ENCODE results near the gene GINS3. TPM values are rescaled to one million over a fixed set of nuclear protein-coding genes. Genes with fewer than 3 reads are reported as not detected.

The GINS3 gene
- polyA plus RNA-seq, 4 donors = 1.3 to 6.7 (median 3.5) TPM

GRCh38 chr16:58451945-58452401, 59.7 kb downstream of the GINS3 start:
- Histone ChIP-seq H3K27me3 (ENCODE audit: control insufficient read depth in 3 of 3, insufficient read depth in 3 of 3, low read length in 3 of 3) (peaks cover 0 to 9% (median 0%) of the 10 kb centered on the region in 3 donors), H3K27ac (ENCODE audit: low read depth in 1 of 3, low read length in 2 of 3) (no peak overlapping the region), H3K4me1 (ENCODE audit: control insufficient read depth in 3 of 3, insufficient read depth in 2 of 3, low read depth in 1 of 3, low read length in 2 of 3) (no peaks in the 10 kb centered on the region), H3K36me3 (ENCODE audit: control insufficient read depth in 3 of 3, insufficient read depth in 2 of 3, low read depth in 1 of 3, low read length in 3 of 3) (no peaks in the 10 kb centered on the region), H3K9me3 (ENCODE audit: control insufficient read depth in 2 of 2, insufficient read depth in 1 of 2, low read depth in 1 of 2, low read length in 1 of 2) (no peaks in the 10 kb centered on the region), H3K4me3 (ENCODE audit: low read depth in 1 of 3, low read length in 3 of 3) (no peak overlapping the region)
- FAIRE-seq (no peak), DNase-seq (no peak)
- WGBS, 3 donors = 75 to 96% (median 82%) methylated on average over 1 of the region's 1 CpG

GRCh38 chr16:58452640-58453039, 60.4 kb downstream of the GINS3 start:
- FAIRE-seq = no peak
- no peak for DNase-seq
- H3K36me3 ChIP-seq (ENCODE audit: control insufficient read depth in 3 of 3, insufficient read depth in 2 of 3, low read depth in 1 of 3, low read length in 3 of 3) = no peaks in the 10 kb centered on the region
- no peaks in the 10 kb centered on the region for H3K9me3 ChIP-seq (ENCODE audit: control insufficient read depth in 2 of 2, insufficient read depth in 1 of 2, low read depth in 1 of 2, low read length in 1 of 2)
- H3K27me3 ChIP-seq (ENCODE audit: control insufficient read depth in 3 of 3, insufficient read depth in 3 of 3, low read length in 3 of 3) = peaks cover 0 to 9% (median 0%) of the 10 kb centered on the region in 3 donors
- no peaks in the 10 kb centered on the region for H3K4me1 ChIP-seq (ENCODE audit: control insufficient read depth in 3 of 3, insufficient read depth in 2 of 3, low read depth in 1 of 3, low read length in 2 of 3)
- 83 to 91% (median 83%) methylated on average over 3 of the region's 3 CpGs for WGBS, 3 donors
- H3K4me3 ChIP-seq (ENCODE audit: low read depth in 1 of 3, low read length in 3 of 3) = no peak overlapping the region
- no peak overlapping the region for H3K27ac ChIP-seq (ENCODE audit: low read depth in 1 of 3, low read length in 2 of 3)

- H3K27me3 ChIP-seq (ENCODE audit: control insufficient read depth in 3 of 3, insufficient read depth in 3 of 3, low read length in 3 of 3) = peaks cover 0 to 9% (median 0%) of the 10 kb centered on the region in 3 donors
- no peaks in the 10 kb centered on the region for H3K9me3 ChIP-seq (ENCODE audit: control insufficient read depth in 2 of 2, insufficient read depth in 1 of 2, low read depth in 1 of 2, low read length in 1 of 2)
- no peak for DNase-seq
- H3K27ac ChIP-seq (ENCODE audit: low read depth in 1 of 3, low read length in 2 of 3) = no peak overlapping the region
- no peak for FAIRE-seq
- 75 to 87% (median 84%) methylated on average over 2 of the region's 2 CpGs for WGBS, 3 donors
- no peaks in the 10 kb centered on the region for H3K36me3 ChIP-seq (ENCODE audit: control insufficient read depth in 3 of 3, insufficient read depth in 2 of 3, low read depth in 1 of 3, low read length in 3 of 3)
- no peaks in the 10 kb centered on the region for H3K4me1 ChIP-seq (ENCODE audit: control insufficient read depth in 3 of 3, insufficient read depth in 2 of 3, low read depth in 1 of 3, low read length in 2 of 3)
- H3K4me3 ChIP-seq (ENCODE audit: low read depth in 1 of 3, low read length in 3 of 3) = no peak overlapping the region
These were observed 61.9 kb downstream of the GINS3 start for GRCh38 chr16:58454178-58454577.

GRCh38 chr16:58454856-58455255, 62.6 kb downstream of the GINS3 start:
- DNase-seq = no peak
- Histone ChIP-seq H3K27ac (ENCODE audit: low read depth in 1 of 3, low read length in 2 of 3) (no peak overlapping the region), H3K9me3 (ENCODE audit: control insufficient read depth in 2 of 2, insufficient read depth in 1 of 2, low read depth in 1 of 2, low read length in 1 of 2) (no peaks in the 10 kb centered on the region), H3K4me3 (ENCODE audit: low read depth in 1 of 3, low read length in 3 of 3) (no peak overlapping the region), H3K4me1 (ENCODE audit: control insufficient read depth in 3 of 3, insufficient read depth in 2 of 3, low read depth in 1 of 3, low read length in 2 of 3) (no peaks in the 10 kb centered on the region), H3K36me3 (ENCODE audit: control insufficient read depth in 3 of 3, insufficient read depth in 2 of 3, low read depth in 1 of 3, low read length in 3 of 3) (no peaks in the 10 kb centered on the region), H3K27me3 (ENCODE audit: control insufficient read depth in 3 of 3, insufficient read depth in 3 of 3, low read length in 3 of 3) (peaks cover 0 to 9% (median 0%) of the 10 kb centered on the region in 3 donors)
- WGBS, 3 donors = 64 to 79% (median 76%) methylated on average over 5 of the region's 5 CpGs
- no peak for FAIRE-seq

Other genes with a start within 250 kb of the GINS3 start
- 10 to 100 TPM; 15.0 to 49.3 (median 20.1) TPM for gene CSNK2A2, start 194.4 kb upstream of the GINS3 start, polyA plus RNA-seq
- gene PRSS54, start 97.4 kb upstream of the GINS3 start, polyA plus RNA-seq = not detected
- gene NDRG4, start 107.7 kb downstream of the GINS3 start, polyA plus RNA-seq = 10 to 100 TPM in 1 of 4 donors, 1 to 10 TPM in 2, under 1 TPM in 1; 0.67 to 19.3 (median 6.0) TPM
- gene SETD6, start 123.0 kb downstream of the GINS3 start, polyA plus RNA-seq = 10 to 100 TPM in 1 of 4 donors, 1 to 10 TPM in 3; 7.5 to 25.6 (median 7.6) TPM
- 100 to 1,000 TPM in 3 of 4 donors, 10 to 100 TPM in 1; 79.4 to 190 (median 105) TPM for gene CNOT1, start 237.4 kb downstream of the GINS3 start, polyA plus RNA-seq